Measurements from ENCODE around the gene SRBD1. TPM values are rescaled to one million over a fixed set of nuclear protein-coding genes. Genes with fewer than 3 reads are reported as not detected.
A peak's percentile ranks its signal among the peaks of the same experiment; 100 is the strongest.

Gene SRBD1
- total RNA-seq, 4 donors from 2014 or later, result 7.2 to 12.9 (median 9.9) TPM

GRCh38 chr2:45612285-45612684 is 1.2 kb upstream of the SRBD1 start:
- intact Hi-C loops (cut with DNase I; ENCODE audit: low total_unique reads), result no loop called here
- no peak for DNase-seq (ENCODE audit: low spot score in 2 of 2)
- no peak overlapping the region for H3K4me3 ChIP-seq (ENCODE audit: low read depth, poor library complexity, severe bottlenecking)
- 66 to 72% methylated on average over 2 of the region's 2 CpGs for WGBS, 2 donors
- TF ChIP-seq, protein P1, sequence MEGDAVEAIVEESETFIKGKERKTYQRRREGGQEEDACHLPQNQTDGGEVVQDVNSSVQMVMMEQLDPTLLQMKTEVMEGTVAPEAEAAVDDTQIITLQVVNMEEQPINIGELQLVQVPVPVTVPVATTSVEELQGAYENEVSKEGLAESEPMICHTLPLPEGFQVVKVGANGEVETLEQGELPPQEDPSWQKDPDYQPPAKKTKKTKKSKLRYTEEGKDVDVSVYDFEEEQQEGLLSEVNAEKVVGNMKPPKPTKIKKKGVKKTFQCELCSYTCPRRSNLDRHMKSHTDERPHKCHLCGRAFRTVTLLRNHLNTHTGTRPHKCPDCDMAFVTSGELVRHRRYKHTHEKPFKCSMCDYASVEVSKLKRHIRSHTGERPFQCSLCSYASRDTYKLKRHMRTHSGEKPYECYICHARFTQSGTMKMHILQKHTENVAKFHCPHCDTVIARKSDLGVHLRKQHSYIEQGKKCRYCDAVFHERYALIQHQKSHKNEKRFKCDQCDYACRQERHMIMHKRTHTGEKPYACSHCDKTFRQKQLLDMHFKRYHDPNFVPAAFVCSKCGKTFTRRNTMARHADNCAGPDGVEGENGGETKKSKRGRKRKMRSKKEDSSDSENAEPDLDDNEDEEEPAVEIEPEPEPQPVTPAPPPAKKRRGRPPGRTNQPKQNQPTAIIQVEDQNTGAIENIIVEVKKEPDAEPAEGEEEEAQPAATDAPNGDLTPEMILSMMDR (IDR thresholded peaks at IDR 0.05), result no peak
- no peak for TF ChIP-seq POLR2A (IDR thresholded peaks at IDR 0.05)

DNA sequence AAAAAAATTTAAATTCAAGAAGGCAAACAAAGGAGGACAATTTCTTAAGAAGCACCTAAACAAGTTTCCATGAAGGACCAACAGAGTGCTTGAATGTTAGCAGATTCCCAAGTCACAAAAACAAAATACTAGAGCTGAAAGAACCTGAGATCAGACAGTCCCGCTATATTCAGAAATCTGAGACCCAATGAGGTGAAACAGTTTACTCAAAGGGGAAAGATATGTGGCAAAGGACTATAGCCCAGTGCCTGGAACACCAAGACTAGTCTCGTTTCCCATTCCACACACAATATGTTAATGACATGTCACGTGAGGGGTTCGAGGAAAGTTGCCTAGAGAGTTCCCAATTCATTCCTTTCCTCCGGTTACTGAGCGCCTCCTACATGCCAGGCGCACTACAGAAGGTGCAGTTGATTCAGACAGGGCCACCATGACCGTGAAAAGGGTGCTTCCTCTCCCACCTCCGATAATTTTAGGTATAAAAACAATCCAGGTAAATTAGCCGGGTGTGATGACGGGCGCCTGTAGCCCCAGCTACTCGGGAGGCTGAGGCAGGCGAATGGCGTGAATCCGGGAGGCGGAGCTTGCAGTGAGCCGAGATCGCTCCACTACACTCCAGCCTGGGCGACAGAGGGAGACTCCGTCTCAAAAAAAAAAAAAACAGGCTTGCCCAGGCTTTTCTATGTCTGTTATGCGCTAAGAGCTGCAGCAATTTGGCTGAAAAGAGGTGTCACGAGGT is 617 bp downstream of the SRBD1 start:
- whole genome bisulfite sequencing, 2 donors, result 1 to 2% methylated on average over 23 of the region's 23 CpGs
- TF ChIP-seq POLR2A (IDR thresholded peaks at IDR 0.05), result no peak
- TF ChIP-seq, protein P1 (IDR thresholded peaks at IDR 0.05), result no peak
- DNase-seq (ENCODE audit: low spot score in 2 of 2), result peak; percentile 54 to 86
- intact Hi-C loops (cut with DNase I; ENCODE audit: low total_unique reads), result no loop called here
- peak overlapping the region; percentile 82 for H3K4me3 ChIP-seq (ENCODE audit: low read depth, poor library complexity, severe bottlenecking)

DNA sequence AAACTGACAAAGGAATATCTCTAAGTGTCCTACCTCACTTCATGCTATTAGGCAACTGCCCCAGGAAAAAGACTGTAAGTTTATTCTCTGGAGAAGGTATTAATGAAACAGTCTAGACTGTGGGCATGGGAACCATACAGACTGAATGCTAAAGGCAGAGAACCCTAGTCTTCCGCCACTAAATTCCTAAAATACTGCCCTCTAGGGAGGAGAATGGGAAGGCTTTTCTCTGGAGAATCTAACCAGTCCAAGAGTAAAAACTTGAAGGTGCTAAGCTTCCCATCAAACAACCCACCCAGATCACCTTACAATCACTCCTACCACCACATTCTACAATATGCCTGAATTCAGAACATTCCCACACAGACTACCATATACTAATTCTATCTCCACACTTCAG is 3.4 kb downstream of the SRBD1 start:
- intact Hi-C loops (cut with DNase I; ENCODE audit: low total_unique reads), result no loop called here
- WGBS, 2 donors, result 65 to 70% methylated on average over 1 of the region's 1 CpG
- no peak for DNase-seq (ENCODE audit: low spot score in 2 of 2)
- TF ChIP-seq, protein P1 (IDR thresholded peaks at IDR 0.05), result no peak
- no peak overlapping the region for H3K4me3 ChIP-seq (ENCODE audit: low read depth, poor library complexity, severe bottlenecking)

DNA sequence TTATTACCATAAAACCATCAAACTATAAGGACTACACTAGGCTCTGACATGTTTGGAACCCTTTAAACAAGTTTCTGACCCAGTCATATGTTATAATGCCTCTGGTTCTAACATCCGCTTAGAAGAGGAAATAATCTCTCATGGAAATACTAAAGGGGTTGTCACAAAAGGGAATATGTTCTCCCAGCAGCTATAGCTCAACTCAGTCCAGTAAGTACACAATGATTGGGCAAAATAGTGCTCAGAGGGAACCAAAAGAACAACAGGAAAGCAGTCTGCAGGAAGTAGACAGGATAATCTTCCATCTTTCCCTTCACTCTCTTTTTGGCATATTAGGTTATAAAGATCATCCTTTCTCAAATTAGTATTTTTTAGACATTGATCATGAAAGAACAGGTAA is 4.3 kb downstream of the SRBD1 start:
- WGBS, 2 donors, result 68 to 88% methylated on average over 1 of the region's 1 CpG
- intact Hi-C loops (cut with DNase I; ENCODE audit: low total_unique reads), result no loop called here
- H3K4me3 ChIP-seq (ENCODE audit: low read depth, poor library complexity, severe bottlenecking), result no peak overlapping the region
- no peak for TF ChIP-seq POLR2A (IDR thresholded peaks at IDR 0.05)
- TF ChIP-seq, protein P1 (IDR thresholded peaks at IDR 0.05), result no peak
- no peak for DNase-seq (ENCODE audit: low spot score in 2 of 2)

DNA sequence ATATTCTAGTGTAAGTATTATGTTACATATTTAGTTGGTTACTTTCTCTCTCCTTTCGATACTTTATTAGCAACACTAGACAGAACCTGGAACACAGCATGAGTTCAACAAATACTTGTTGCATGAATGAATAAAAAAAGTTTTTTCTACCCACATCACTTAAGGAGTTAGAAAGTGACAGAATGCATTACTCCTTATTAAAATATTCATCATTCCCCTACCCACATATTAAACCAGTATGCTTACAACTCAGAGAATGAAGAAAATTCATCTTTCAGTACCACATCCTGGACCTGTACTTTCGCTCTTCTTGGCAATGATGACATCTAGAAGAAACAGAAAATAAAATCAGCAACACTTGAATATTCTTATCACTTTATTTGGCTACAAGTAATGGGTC is 6.0 kb downstream of the SRBD1 start:
- DNase-seq (ENCODE audit: low spot score in 2 of 2), result no peak
- no peak for TF ChIP-seq POLR2A (IDR thresholded peaks at IDR 0.05)
- TF ChIP-seq, protein P1 (IDR thresholded peaks at IDR 0.05), result no peak
- intact Hi-C loops (cut with DNase I; ENCODE audit: low total_unique reads), result no loop called here
- no peak overlapping the region for H3K4me3 ChIP-seq (ENCODE audit: low read depth, poor library complexity, severe bottlenecking)
- WGBS, 2 donors, result 91 to 97% methylated on average over 2 of the region's 2 CpGs

DNA sequence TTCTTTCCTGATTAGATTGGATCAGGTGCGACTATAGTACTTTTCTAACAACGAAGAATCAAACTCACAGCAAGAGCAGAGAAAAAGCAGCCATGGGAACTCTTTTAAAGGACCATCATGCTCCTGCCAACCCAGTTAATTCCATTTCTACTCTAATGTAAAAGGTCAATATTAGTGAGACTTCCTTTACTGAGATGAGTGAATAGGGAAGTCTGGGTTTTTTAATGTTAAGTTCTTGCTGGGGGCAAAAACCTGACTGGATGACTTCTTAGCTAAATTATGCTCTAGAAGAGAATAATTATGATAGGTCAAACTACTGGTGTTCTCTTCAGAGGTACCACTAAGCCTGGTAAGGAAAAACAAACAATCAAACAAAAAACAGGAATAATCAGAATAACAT is 8.4 kb downstream of the SRBD1 start:
- 94 to 95% methylated on average over 2 of the region's 2 CpGs for WGBS, 2 donors
- no peak for DNase-seq (ENCODE audit: low spot score in 2 of 2)
- no peak overlapping the region for H3K4me3 ChIP-seq (ENCODE audit: low read depth, poor library complexity, severe bottlenecking)
- TF ChIP-seq, protein P1 (IDR thresholded peaks at IDR 0.05), result no peak
- TF ChIP-seq POLR2A (IDR thresholded peaks at IDR 0.05), result no peak
- intact Hi-C loops (cut with DNase I; ENCODE audit: low total_unique reads), result no loop called here

Measured in lower leg skin (tissue), 4 donors.